GM19468 (cell line): Measurements from ENCODE around the gene SLC9A3.
"Not testable (repeated sequence)": the region's sequence is repeated elsewhere in the genome, so short reads cannot be mapped to it uniquely, and the experiment has no call there.

Experiments used
- ATAC-seq: cut with Tn5 transposase; IDR thresholded peaks from one replicate; pipeline ENCODE4 v1.9.1; 2021; ENCODE audit warnings: mild to moderate bottlenecking, moderate library complexity, moderate number of reproducible peaks; ENCODE audit not compliant: unreplicated experiment; ENCODE audit errors: extremely low read depth

SLC9A3 gene

DNA sequence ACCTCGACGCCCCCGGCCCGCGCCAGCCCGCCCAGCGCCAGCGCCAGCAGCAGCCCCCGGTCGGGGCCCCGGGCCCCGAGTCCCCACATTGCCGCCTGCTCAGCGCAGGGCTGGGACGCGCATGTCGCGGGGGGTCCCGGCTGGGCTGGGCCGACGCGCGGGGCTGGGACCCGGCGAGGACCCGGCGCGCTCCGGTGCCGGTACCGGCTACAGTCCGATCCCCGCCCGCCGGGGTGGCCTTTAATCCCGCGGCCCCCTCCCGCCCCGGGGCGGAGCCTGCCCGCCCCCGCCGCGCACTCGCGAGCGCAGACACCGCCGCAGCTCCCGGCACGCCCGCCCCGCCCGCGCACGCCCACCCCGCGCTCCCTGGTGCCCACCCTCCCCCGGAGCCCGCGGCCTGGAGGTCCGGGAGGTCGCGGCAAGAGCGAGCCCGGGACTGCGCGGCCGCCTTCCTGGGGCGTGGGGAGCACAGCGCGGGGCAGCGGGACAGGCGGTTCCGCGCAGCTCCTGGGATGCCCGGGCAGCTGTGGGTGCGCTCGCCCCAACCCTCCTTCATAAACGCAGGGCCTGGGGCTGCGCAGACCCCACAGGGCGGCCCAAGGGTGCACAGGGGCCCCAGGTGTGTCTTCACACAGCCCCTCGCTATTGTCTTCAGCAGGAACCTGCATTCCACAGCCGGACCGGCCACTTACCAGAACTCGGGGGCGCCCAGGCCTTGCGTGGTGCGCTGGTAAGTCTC, at the start of gene SLC9A3:
Gene SLC9A3, minus strand, starts transcription at position 216 of the 739 bp plus-strand sequence.
- ATAC-seq: no peak

DNA sequence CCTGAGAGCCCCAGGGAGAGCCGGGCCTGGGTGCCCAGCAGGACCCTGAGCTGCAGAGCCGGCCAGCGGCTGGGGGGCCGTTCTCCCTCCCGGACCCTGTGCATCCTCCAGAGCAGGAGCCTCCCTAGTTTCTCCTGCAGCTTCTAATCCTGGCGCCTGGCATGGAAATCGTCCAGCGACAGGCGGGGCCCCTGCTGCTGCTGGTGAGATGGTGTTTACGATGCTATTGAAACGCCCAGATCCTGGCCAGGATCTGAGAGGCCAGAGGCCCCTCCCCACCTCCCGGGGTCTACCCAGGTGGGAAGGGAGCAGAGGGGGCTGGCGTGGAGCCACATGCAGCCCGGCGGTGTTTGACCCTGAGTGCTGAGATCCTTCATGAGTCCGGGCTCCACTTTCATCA, 49.7 kb upstream of the SLC9A3 start:
- ATAC-seq: no peak

DNA sequence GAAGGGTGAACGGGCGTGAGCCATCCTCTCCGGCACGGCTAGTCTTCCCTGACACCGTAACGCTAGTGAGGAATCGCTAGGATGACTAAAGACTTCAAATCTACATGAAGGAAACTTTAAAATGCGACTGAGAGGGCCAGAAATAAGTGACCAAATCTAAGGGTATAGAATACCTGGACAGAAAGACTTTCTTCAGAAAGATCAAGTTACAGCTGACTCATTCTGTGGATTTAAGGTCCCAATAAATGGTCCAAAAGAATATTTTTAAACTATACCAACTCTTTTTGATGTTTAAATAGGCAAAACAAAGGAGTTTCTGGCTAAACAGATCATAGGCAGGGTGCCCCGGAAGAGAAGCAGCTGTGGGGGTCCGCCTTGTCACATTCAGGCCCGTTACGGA, 49.0 kb upstream of the SLC9A3 start:
- no peak for ATAC-seq

DNA sequence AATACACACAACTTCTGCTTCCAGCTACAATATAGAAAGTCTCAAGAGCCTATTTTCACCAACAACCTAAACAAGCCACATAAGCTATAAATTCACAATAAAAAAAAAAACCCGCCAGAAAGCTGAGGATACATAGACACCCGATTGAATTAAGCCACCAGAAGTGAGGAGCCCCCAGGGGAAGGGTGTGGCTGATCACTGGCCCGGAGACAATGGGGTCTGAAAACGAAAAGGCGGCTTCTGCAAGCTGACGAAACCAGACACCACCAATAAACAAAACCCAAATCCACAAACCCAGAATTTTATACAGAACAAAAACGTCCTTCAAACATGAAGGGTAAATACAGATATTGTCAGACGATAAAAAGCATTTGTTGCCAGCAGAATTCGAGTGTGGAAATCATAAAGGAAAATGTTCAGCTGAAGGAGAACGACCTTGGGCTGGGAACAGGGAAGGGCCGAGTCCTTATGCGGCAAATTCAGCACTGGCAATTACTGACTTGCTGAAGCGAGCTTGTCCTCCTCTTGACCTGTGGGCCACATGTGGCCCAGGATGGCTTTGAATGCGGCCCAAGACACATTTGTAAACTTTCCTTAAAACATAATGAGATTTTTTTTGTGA, 48.3 kb upstream of the SLC9A3 start:
- no peak for ATAC-seq

DNA sequence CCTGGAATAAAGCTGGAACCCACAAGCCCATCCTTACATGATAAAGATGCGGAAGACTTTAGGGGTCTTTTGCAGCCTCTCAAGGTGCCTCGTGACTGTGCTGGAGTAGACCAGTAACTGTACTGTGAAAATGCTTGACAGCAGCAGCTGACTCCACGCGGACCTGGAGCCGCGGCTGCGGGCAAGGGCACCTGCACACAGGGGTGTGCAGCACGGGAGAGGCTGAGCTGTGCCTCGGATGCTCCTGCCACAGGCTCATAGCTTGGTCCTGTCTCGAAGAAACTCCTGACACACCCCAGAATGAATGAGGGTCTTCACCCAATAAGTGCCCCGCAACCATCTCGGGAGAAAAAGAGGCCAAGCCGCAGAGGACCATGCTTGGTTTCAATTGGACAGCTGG, 47.5 kb upstream of the SLC9A3 start:
- no peak for ATAC-seq

DNA sequence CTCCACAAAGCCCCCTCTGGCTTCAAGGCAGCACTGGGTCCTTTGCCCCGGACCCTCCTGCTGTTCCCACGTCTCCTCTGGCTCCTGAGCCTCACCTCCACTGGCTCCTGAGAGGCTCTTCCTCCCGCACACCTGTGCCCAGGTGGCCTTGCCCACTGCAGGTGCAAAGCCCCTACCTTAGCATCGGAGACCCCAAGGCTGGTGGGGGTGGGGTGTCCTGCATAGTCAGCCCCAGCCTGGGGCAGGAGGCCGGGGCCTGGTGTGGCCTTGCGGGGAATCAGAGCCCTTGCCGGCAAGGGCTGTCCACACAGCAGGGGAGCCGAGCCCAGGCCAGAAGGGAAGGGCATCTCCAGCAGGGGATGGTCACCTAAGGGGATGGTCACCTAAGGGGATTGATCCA, 46.6 kb upstream of the SLC9A3 start:
- ATAC-seq: no peak

DNA sequence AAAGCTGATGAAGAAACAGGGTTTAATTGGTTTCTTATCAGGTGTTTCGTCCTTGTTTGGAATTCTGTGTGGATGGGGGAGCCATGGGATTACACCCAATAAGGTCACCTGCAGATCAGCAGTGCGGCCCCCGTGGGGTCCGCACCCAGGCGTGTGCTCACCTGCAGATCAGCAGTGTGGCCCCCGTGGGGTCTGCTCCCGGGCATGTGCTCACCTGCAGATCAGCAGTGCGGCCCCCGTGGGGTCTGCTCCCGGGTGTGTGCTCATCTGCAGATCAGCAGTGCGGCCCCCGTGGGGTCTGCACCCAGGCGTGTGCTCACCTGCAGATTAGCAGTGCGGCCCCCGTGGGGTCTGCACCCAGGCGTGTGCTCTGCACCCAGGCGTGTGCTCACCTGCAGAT, 46.2 kb upstream of the SLC9A3 start:
- no peak for ATAC-seq

DNA sequence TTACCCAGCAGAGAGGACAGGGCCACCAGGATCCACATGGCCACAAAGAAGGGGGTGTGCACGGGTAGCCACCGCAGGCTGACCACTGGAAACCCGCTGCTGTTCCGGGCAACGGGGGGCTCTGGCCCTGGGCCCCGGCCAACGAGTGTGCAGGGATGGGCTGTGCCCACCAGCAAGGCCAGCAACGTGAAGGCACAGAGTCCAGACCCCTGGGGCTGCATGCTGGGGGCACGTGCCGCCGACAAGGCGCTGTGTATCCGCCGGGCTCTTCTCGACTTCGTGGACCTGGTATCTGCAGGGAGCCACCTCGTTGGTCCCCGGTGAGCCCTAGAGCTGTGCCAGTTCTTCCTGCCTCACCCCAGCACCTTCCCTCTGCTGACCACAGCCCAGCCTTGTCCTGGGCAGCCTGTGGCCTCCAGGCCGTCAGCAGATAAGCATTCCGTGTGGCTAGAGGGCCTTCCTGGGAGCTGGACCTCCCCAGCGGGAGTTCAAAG, 45.7 kb upstream of the SLC9A3 start:
- ATAC-seq: no peak

DNA sequence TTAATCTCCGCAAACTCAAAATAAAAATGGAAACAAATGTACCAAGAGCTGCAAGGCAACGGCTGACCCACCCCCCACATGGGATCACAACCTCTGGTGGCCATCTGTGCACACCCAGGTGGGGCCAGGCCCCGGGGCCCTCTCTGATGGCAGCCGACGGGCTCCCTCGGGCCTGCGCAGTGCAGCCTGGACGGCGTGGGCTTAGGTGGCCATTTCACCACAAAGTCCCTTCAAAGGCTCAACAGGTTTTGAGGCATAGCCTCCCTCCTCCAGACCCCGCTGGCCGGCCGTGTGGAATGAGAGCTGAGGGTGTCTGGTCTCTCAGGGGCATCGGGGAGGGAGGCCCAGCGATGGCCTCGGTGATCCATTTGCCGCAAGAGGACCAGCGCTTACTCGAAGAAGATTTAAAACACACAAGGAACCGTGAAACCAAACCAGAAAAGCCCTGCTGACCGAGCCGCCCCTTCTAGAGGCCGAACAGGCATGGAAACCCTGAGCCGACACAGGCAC, 45.2 kb upstream of the SLC9A3 start:
- ATAC-seq: no peak

DNA sequence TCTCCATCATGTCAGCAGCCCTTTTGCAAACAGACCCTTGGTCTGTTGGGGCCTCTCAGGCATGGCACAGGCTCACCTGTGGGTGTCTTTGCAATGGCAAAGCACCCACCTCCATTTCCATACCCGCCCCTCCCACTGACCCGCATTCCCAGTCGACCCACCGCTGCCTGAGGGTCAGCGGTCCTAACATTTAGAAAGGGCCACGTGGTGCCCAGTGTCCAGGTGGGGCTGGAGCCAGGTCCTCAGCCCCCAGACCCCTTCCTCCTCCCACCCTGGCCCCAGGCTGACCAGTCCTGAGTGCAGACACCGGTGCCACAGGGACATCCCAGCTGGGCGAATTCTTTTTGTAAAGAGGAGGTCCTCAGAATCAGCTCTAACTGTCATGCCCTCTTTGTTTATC, 44.6 kb upstream of the SLC9A3 start:
- no peak for ATAC-seq

DNA sequence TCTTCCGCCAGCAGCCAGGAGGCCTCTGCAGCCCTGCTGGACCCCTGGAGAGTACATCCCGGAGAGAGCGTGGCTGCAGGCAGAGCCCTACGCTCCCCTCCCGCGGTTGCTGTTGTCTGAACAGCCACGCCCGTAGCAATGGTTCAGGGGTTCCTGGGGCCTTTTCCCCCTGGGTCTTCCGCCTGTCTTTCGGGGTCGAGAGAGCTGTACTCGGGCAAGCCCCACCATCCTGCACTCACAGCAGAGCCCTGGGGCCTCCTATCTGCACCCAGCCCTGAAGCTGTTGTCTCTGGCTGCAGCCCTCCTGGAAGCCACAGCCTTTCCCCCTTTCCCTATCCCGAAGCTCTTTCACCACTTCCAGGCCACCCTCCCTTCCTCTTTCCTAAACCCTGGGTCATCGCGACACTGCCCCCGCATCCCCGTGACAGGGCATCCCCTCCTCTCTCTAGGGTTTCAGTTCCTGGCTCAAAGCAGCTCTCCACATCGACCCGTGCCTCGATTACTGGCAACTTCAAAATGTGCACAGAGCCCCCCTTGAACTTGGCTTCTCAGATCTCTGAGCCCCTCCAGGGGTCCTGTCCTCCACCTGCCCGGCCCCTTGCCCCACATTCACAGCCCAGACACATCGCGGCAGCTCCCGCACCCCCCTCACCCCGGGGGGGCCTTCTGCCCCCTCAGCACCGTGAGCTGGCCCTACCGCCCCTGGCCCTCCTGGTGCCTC, 44.0 kb upstream of the SLC9A3 start:
- ATAC-seq: no peak

DNA sequence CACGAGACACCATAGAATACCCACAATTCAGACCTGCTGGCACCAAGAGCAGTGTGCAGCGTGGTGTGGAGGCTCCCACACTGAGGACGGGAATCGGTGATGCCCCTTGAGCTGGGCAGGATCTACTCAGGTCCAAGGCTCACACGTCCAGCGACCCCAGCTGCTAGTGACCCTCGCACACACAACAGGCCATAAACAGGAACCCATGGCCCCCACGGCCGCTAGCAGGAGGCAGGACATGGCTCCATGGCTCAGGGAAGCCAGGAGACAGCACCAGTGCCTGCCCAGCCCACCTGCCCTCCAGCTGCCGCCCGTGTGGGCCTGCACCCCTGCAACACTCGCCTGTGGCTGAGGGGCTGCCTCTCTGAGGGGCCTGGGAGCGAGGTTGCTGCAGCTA, 43.4 kb upstream of the SLC9A3 start:
- ATAC-seq: no peak

DNA sequence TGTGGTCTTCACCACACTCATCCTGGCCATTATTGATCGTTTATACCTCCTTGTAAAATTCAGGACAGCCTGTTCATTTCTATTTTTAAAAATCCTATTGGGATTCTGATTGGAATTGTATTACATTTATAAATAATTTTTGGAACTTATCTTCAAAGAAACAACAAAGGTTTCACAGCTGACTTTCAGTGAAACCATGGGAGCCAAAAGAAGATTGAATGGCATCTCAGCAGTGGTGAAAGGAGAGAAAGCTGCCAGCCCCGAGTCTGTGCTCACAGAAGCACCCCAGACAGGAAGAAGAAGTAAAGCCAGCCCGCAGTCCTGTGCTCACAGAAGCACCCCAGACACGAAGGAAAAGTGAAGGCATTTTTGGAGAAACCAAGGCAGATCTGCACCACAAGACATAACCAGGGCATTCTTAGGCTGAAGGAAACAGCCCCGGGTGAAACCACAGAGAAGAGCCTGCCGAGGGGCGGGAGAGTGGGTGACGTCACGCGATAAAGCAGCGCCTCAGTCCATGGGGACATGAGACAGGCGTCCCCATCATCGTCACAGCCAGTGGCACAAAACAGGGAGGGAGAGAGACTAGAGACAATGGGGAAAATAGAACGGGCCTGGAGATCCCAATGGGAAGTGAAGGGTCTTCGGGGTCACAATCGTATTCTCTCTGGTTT, 42.5 kb upstream of the SLC9A3 start:
- ATAC-seq: no peak

DNA sequence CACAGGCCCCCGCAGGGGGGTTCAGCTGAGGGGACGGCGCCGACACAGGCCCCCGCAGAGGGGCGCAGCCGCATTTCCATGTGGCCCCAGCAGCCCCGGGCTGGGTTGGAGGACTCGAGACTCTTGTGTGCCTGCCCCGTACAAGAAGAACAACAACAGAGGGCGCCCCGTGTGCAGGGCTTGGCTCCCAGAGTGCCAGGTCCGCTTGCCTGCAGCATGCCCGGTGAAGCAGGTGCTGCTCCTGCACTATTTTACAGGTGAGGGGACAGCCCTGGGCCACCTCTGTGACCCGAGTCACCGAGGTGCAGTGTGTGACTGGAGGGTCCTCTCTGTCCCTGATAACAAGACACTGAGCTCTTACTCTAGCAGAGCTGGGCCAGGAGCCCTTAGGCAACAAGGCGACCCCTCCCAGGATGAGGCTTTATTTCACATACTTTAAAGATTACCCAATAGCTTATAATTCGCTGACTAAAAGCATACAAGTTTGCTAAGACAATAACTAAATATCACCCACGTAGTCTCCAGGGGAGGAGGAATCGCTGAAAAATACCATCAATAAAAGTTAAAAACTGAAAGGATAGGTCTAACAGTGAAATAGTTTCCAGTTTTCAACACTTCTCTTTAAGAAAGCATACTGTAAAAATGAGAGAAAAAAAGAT, 41.7 kb upstream of the SLC9A3 start:
- no peak for ATAC-seq

DNA sequence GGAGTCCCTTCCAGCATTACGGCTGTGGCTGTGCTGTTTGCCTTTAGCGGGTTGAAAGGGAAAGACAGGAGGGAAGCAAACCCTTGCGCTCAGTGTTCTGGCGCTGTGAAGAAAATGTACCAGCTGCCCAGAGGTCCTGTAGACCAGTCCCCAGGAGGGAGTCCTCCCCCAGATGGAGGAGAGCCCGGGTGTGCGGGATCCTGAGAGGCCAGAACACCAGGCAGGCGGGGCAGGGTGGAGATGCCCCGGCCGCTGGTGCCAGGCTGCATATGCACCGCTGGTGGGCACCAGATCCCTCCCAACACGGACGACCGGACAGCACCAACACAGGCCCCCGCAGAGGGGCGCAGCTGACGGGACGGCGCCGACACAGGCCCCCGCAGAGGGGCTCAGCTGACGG, 37.2 kb upstream of the SLC9A3 start:
- no peak for ATAC-seq

DNA sequence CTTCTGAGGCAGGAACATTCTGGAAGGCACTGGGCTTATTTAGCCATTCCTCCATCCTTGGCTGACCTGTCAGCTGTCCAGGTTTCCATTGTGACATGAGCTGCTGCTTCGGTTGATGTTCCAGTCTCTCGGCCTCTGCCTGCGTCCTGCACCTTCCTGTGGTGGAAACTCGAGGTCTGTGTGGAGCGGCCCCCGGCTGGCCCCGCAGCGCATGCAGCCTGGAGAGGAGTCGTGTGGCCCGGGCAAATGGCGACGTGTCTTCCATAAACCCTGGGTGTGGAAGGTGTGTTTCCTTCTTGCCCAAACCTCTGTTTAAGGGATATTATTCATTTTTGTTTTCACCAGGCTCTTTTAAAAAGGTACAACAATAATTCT, 36.5 kb upstream of the SLC9A3 start:
- no peak for ATAC-seq

DNA sequence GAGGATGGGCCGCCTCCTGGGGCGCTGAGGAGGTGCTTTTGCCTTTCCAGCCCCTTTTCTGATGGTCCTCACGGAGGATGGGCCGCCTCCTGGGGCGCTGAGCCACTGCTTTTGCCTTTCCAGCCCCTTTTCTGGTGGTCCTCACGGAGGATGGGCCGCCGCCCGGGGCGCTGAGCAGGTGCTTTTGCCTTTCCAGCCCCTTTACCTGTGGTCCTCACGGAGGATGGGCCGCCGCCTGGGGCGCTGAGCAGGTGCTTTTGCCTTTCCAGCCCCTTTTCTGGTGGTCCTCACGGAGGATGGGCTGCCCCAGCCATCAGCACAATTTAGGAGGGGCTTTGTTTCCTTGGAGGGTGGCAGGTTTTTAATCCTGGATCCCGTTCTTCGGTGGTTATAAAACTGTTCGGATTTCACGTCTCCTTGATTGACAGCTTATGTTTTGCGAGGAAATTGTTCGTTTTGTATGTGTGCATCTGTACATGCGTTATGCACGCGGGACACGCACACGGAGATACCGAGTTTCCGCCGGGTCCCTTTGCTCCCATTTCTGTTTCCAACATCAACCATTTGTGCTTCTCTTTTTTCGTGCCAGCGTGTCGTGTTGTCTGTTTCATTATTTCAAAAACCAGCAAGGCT, 34.7 kb upstream of the SLC9A3 start:
- ATAC-seq: no peak

DNA sequence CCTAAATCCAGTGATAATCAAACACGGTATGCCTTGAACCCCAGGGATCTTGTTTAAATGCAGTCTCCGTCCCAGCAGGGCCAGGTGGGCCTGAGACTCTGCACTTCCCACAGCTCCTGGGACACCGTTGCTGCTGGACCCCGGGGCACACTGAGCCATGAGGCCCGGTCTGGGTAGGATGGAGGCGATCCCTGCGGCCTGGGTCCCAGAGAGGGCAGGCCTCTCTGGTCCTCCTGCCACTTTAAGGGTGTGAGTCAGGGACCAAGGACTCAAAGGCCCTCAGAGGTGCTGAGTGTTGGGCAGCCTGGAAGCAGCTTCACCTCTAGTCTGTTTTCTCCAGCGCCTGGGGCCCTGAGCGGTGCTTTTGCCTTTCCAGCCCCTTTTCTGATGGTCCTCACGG, 34.1 kb upstream of the SLC9A3 start:
- ATAC-seq: no peak

DNA sequence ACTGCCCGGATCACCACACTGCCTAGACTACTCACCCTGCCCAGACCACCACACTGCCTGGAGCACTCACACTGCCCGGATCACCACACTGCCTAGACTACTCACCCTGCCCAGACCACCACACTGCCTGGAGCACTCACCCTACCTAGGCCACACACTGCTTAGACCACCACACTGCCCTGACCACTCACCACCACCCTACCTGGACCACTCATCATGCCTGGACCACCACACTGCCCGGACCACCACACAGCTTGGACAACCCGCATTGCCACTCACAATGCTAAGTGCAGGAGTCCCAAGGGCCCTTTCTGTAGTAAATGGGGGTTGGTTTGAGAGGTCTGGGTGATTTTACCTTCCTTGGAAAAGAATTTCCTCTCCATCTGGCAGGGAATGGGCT, 33.7 kb upstream of the SLC9A3 start:
- ATAC-seq: not testable (repeated sequence)
